ENCODE data around the gene THSD7B.

DNA sequence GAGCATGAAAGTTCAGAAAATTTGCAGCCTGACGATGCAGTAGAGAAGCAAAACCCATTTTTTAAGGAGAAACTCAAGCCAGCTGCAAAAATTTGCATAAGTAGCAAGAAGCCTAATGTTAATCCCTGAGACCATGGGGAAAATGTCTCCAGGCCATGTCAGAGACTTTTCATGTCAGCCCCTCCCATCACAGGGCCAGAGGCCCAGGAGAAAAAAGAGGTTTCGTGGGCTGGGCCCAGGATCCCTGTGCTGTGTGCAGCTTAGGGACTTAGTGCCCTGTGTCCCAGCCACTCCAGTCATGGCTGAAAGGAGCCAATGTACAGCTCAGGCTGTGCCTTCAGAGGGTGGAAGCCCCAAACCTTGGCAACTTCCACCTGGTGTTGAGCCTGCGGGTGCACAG, 533.0 kb downstream of the THSD7B start:
- TF ChIP-seq HCFC1 (IDR thresholded peaks at IDR 0.05; ENCODE audit: low read length): no peak
- no peak for TF ChIP-seq PAX5 (IDR thresholded peaks at IDR 0.05; ENCODE audit: borderline replicate concordance, low read depth, low read length)
- TF ChIP-seq, protein P1, sequence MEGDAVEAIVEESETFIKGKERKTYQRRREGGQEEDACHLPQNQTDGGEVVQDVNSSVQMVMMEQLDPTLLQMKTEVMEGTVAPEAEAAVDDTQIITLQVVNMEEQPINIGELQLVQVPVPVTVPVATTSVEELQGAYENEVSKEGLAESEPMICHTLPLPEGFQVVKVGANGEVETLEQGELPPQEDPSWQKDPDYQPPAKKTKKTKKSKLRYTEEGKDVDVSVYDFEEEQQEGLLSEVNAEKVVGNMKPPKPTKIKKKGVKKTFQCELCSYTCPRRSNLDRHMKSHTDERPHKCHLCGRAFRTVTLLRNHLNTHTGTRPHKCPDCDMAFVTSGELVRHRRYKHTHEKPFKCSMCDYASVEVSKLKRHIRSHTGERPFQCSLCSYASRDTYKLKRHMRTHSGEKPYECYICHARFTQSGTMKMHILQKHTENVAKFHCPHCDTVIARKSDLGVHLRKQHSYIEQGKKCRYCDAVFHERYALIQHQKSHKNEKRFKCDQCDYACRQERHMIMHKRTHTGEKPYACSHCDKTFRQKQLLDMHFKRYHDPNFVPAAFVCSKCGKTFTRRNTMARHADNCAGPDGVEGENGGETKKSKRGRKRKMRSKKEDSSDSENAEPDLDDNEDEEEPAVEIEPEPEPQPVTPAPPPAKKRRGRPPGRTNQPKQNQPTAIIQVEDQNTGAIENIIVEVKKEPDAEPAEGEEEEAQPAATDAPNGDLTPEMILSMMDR (IDR thresholded peaks at IDR 0.05 in 2 of 3, conservative IDR thresholded peaks at IDR 0.05 in 1 of 3; ENCODE audit: control insufficient read depth in 2 of 3, extremely low read depth in 1 of 3, insufficient read depth in 1 of 3, low read depth in 3 of 3, low read length in 3 of 3): no peak
- no peak for TF ChIP-seq SPI1 (IDR thresholded peaks at IDR 0.05; ENCODE audit: borderline replicate concordance, insufficient read depth, low read depth, low read length)
- TF ChIP-seq FOS (IDR thresholded peaks at IDR 0.05; ENCODE audit: borderline replicate concordance, extremely low read depth, insufficient read length): no peak
- TF ChIP-seq MYC (IDR thresholded peaks at IDR 0.05; ENCODE audit: insufficient read depth, insufficient read length, insufficient replicate concordance, low read length, severe bottlenecking): no peak
- no peak for TF ChIP-seq TARDBP (IDR thresholded peaks at IDR 0.05; ENCODE audit: borderline replicate concordance)
- TF ChIP-seq, protein P2, sequence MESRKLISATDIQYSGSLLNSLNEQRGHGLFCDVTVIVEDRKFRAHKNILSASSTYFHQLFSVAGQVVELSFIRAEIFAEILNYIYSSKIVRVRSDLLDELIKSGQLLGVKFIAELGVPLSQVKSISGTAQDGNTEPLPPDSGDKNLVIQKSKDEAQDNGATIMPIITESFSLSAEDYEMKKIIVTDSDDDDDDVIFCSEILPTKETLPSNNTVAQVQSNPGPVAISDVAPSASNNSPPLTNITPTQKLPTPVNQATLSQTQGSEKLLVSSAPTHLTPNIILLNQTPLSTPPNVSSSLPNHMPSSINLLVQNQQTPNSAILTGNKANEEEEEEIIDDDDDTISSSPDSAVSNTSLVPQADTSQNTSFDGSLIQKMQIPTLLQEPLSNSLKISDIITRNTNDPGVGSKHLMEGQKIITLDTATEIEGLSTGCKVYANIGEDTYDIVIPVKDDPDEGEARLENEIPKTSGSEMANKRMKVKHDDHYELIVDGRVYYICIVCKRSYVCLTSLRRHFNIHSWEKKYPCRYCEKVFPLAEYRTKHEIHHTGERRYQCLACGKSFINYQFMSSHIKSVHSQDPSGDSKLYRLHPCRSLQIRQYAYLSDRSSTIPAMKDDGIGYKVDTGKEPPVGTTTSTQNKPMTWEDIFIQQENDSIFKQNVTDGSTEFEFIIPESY (IDR thresholded peaks at IDR 0.05): no peak
- no peak for TF ChIP-seq NFYB (IDR thresholded peaks at IDR 0.05; ENCODE audit: insufficient read depth, low read depth, low read length)
- no peak for TF ChIP-seq ELK1 (IDR thresholded peaks at IDR 0.05; ENCODE audit: low read depth, low read length)
